ENCODE data around the gene CLPTM1L.
"Not testable (repeated sequence)": the region's sequence is repeated elsewhere in the genome, so short reads cannot be mapped to it uniquely, and the experiment has no call there.

Gene CLPTM1L

DNA sequence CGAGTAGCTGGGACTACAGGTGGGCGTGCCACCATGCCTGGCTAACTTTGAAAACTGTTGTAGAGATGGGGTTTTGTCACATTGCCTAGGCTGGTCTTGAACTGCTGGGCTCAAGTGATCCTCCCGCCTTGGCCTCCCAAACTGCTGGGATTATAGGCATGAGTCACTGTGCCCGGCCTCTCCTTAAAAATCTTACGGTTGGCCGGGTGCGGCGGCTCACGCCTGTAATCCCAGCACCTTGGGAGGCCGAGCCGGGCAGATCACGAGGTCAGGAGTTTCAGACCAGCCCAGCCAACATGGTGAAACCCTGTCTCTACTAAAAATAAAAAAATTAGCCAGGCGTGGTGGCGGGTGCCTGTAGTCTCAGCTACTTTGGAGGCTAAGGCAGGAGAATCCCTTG, 2.2 kb downstream of the CLPTM1L start:
- H3K4me1 ChIP-seq (ENCODE audit: control insufficient read depth in 2 of 2, insufficient read depth in 1 of 2, low read depth in 1 of 2, low read length in 2 of 2); H4K8ac ChIP-seq (ENCODE audit: low read depth, low read length); H3K27me3 ChIP-seq (ENCODE audit: control insufficient read depth in 3 of 3, insufficient read depth in 3 of 3, low read depth in 1 of 3, low read length in 3 of 3); H3K18ac ChIP-seq (ENCODE audit: low read length); H3K23ac ChIP-seq (ENCODE audit: low read depth, low read length, poor library complexity); H2BK12ac ChIP-seq (ENCODE audit: low read length); H3K14ac ChIP-seq (ENCODE audit: low read length); H2AFZ ChIP-seq (ENCODE audit: low read length); H3K4ac ChIP-seq (ENCODE audit: low read length); H3K9ac ChIP-seq (ENCODE audit: low read depth, low read length, poor library complexity); H4K91ac ChIP-seq (ENCODE audit: low read depth, low read length, poor library complexity); H3K4me3 ChIP-seq (ENCODE audit: low read length in 2 of 2); H2BK15ac ChIP-seq (ENCODE audit: low read length); H3K9me3 ChIP-seq (replicated peaks in 1 of 2; ENCODE audit: control insufficient read depth in 2 of 2, insufficient read depth in 1 of 2, low read depth in 1 of 2, low read length in 2 of 2); H2BK5ac ChIP-seq (ENCODE audit: low read length); H2BK120ac ChIP-seq (ENCODE audit: low read depth, low read length); H3K27ac ChIP-seq (replicated peaks; ENCODE audit: low read length); H3K4me2 ChIP-seq (ENCODE audit: insufficient read depth, low read length, poor library complexity, severe bottlenecking); DNase-seq (ENCODE audit: low spot score); H2AK5ac ChIP-seq (ENCODE audit: low read depth, low read length): not testable (repeated sequence)
- no CpG with 5 or more reads among the region's 14 CpGs for whole genome bisulfite sequencing, 2 donors (ENCODE audit: extremely low coverage in 2 of 2, insufficient read length in 2 of 2, insufficient replicate concordance in 1 of 2)
- Histone ChIP-seq H3K36me3 (replicated peaks in 1 of 2; ENCODE audit: control insufficient read depth in 2 of 2, insufficient read depth in 2 of 2, low read length in 2 of 2) (peaks cover 38 to 52% of the 10 kb centered on the region in 2 donors), H3K79me1 (ENCODE audit: low read depth, low read length) (peaks cover 15% of the 10 kb centered on the region)

- H3K18ac ChIP-seq (ENCODE audit: low read length): no peak overlapping the region
- H3K9me3 ChIP-seq (replicated peaks in 1 of 2; ENCODE audit: control insufficient read depth in 2 of 2, insufficient read depth in 1 of 2, low read depth in 1 of 2, low read length in 2 of 2): peaks cover 0 to 1% of the 10 kb centered on the region in 2 donors
- H2BK120ac ChIP-seq (ENCODE audit: low read depth, low read length): no peak overlapping the region
- peaks cover 7 to 8% of the 10 kb centered on the region in 2 donors for H3K4me1 ChIP-seq (ENCODE audit: control insufficient read depth in 2 of 2, insufficient read depth in 1 of 2, low read depth in 1 of 2, low read length in 2 of 2)
- no peak overlapping the region for H2BK15ac ChIP-seq (ENCODE audit: low read length)
- no peak overlapping the region for H3K4me3 ChIP-seq (ENCODE audit: low read length in 2 of 2)
- no peak overlapping the region for H2BK5ac ChIP-seq (ENCODE audit: low read length)
- H2AK5ac ChIP-seq (ENCODE audit: low read depth, low read length): no peak overlapping the region
- H3K9ac ChIP-seq (ENCODE audit: low read depth, low read length, poor library complexity): no peak overlapping the region
- no peak for DNase-seq (ENCODE audit: low spot score)
- no peak overlapping the region for H2BK12ac ChIP-seq (ENCODE audit: low read length)
- no peak overlapping the region for H3K23ac ChIP-seq (ENCODE audit: low read depth, low read length, poor library complexity)
- no peaks in the 10 kb centered on the region for H3K27me3 ChIP-seq (ENCODE audit: control insufficient read depth in 3 of 3, insufficient read depth in 3 of 3, low read depth in 1 of 3, low read length in 3 of 3)
- no CpG with 5 or more reads among the region's 12 CpGs for WGBS, 2 donors (ENCODE audit: extremely low coverage in 2 of 2, insufficient read length in 2 of 2, insufficient replicate concordance in 1 of 2)
- H3K27ac ChIP-seq (replicated peaks; ENCODE audit: low read length): no peak overlapping the region
- H3K14ac ChIP-seq (ENCODE audit: low read length): no peak overlapping the region
- peaks cover 38 to 56% of the 10 kb centered on the region in 2 donors for H3K36me3 ChIP-seq (replicated peaks in 1 of 2; ENCODE audit: control insufficient read depth in 2 of 2, insufficient read depth in 2 of 2, low read length in 2 of 2)
- peaks cover 15% of the 10 kb centered on the region for H3K79me1 ChIP-seq (ENCODE audit: low read depth, low read length)
- H4K91ac ChIP-seq (ENCODE audit: low read depth, low read length, poor library complexity): no peak overlapping the region
- H4K8ac ChIP-seq (ENCODE audit: low read depth, low read length): no peak overlapping the region
- H2AFZ ChIP-seq (ENCODE audit: low read length): no peak overlapping the region
- H3K4me2 ChIP-seq (ENCODE audit: insufficient read depth, low read length, poor library complexity, severe bottlenecking): no peak overlapping the region
- H3K4ac ChIP-seq (ENCODE audit: low read length): no peak overlapping the region
Observed at GRCh38 chr5:1342268-1342667, 2.6 kb downstream of the CLPTM1L start.

GRCh38 chr5:1341863-1342262, 3.0 kb downstream of the CLPTM1L start:
- peaks cover 7 to 8% of the 10 kb centered on the region in 2 donors for H3K4me1 ChIP-seq (ENCODE audit: control insufficient read depth in 2 of 2, insufficient read depth in 1 of 2, low read depth in 1 of 2, low read length in 2 of 2)
- H3K27me3 ChIP-seq (ENCODE audit: control insufficient read depth in 3 of 3, insufficient read depth in 3 of 3, low read depth in 1 of 3, low read length in 3 of 3): no peaks in the 10 kb centered on the region
- H3K9ac ChIP-seq (ENCODE audit: low read depth, low read length, poor library complexity): no peak overlapping the region
- no peak overlapping the region for H3K4ac ChIP-seq (ENCODE audit: low read length)
- H3K27ac ChIP-seq (replicated peaks; ENCODE audit: low read length): no peak overlapping the region
- H3K23ac ChIP-seq (ENCODE audit: low read depth, low read length, poor library complexity): no peak overlapping the region
- WGBS, 2 donors (ENCODE audit: extremely low coverage in 2 of 2, insufficient read length in 2 of 2, insufficient replicate concordance in 1 of 2): no CpG with 5 or more reads among the region's 15 CpGs
- peaks cover 0 to 1% of the 10 kb centered on the region in 2 donors for H3K9me3 ChIP-seq (replicated peaks in 1 of 2; ENCODE audit: control insufficient read depth in 2 of 2, insufficient read depth in 1 of 2, low read depth in 1 of 2, low read length in 2 of 2)
- no peak overlapping the region for H2BK5ac ChIP-seq (ENCODE audit: low read length)
- H2BK120ac ChIP-seq (ENCODE audit: low read depth, low read length): no peak overlapping the region
- H3K79me1 ChIP-seq (ENCODE audit: low read depth, low read length): peaks cover 15% of the 10 kb centered on the region
- no peak for DNase-seq (ENCODE audit: low spot score)
- no peak overlapping the region for H4K91ac ChIP-seq (ENCODE audit: low read depth, low read length, poor library complexity)
- no peak overlapping the region for H2BK15ac ChIP-seq (ENCODE audit: low read length)
- H3K14ac ChIP-seq (ENCODE audit: low read length): no peak overlapping the region
- H2BK12ac ChIP-seq (ENCODE audit: low read length): no peak overlapping the region
- no peak overlapping the region for H2AK5ac ChIP-seq (ENCODE audit: low read depth, low read length)
- H3K4me2 ChIP-seq (ENCODE audit: insufficient read depth, low read length, poor library complexity, severe bottlenecking): no peak overlapping the region
- H4K8ac ChIP-seq (ENCODE audit: low read depth, low read length): no peak overlapping the region
- H2AFZ ChIP-seq (ENCODE audit: low read length): no peak overlapping the region
- H3K36me3 ChIP-seq (replicated peaks in 1 of 2; ENCODE audit: control insufficient read depth in 2 of 2, insufficient read depth in 2 of 2, low read length in 2 of 2): peaks cover 41 to 60% of the 10 kb centered on the region in 2 donors
- H3K4me3 ChIP-seq (ENCODE audit: low read length in 2 of 2): peak overlapping the region in 1 of 2 donors; percentile 20
- no peak overlapping the region for H3K18ac ChIP-seq (ENCODE audit: low read length)

- not testable (repeated sequence) for H2AFZ ChIP-seq (ENCODE audit: low read length); H4K91ac ChIP-seq (ENCODE audit: low read depth, low read length, poor library complexity); H3K27ac ChIP-seq (replicated peaks; ENCODE audit: low read length); DNase-seq (ENCODE audit: low spot score); H3K18ac ChIP-seq (ENCODE audit: low read length); H2AK5ac ChIP-seq (ENCODE audit: low read depth, low read length); H3K4me3 ChIP-seq (ENCODE audit: low read length in 2 of 2); H3K14ac ChIP-seq (ENCODE audit: low read length); H2BK15ac ChIP-seq (ENCODE audit: low read length); H3K23ac ChIP-seq (ENCODE audit: low read depth, low read length, poor library complexity); H2BK120ac ChIP-seq (ENCODE audit: low read depth, low read length); H3K4ac ChIP-seq (ENCODE audit: low read length); H2BK5ac ChIP-seq (ENCODE audit: low read length); H3K4me2 ChIP-seq (ENCODE audit: insufficient read depth, low read length, poor library complexity, severe bottlenecking); H3K9ac ChIP-seq (ENCODE audit: low read depth, low read length, poor library complexity); H3K27me3 ChIP-seq (ENCODE audit: control insufficient read depth in 3 of 3, insufficient read depth in 3 of 3, low read depth in 1 of 3, low read length in 3 of 3); H2BK12ac ChIP-seq (ENCODE audit: low read length); H4K8ac ChIP-seq (ENCODE audit: low read depth, low read length); H3K9me3 ChIP-seq (replicated peaks in 1 of 2; ENCODE audit: control insufficient read depth in 2 of 2, insufficient read depth in 1 of 2, low read depth in 1 of 2, low read length in 2 of 2); H3K4me1 ChIP-seq (ENCODE audit: control insufficient read depth in 2 of 2, insufficient read depth in 1 of 2, low read depth in 1 of 2, low read length in 2 of 2)
- Histone ChIP-seq H3K36me3 (replicated peaks in 1 of 2; ENCODE audit: control insufficient read depth in 2 of 2, insufficient read depth in 2 of 2, low read length in 2 of 2) (peaks cover 60 to 81% of the 10 kb centered on the region in 2 donors), H3K79me1 (ENCODE audit: low read depth, low read length) (peaks cover 14% of the 10 kb centered on the region)
- WGBS, 2 donors (ENCODE audit: extremely low coverage in 2 of 2, insufficient read length in 2 of 2, insufficient replicate concordance in 1 of 2): no CpG with 5 or more reads among the region's 17 CpGs
Observed at GRCh38 chr5:1339818-1340210, 5.1 kb downstream of the CLPTM1L start.
